HL-60 (cell line): Measurements from ENCODE around the gene MEGF10.
A peak's percentile ranks its signal among the peaks of the same experiment; 100 is the strongest.

ENCODE experiments used
- DNase-seq, 2 experiments: peaks; one replicate each; pipeline ENCODE4 v3.0.0-alpha.2; 2010 to 2020; ENCODE audit warnings: low read depth in 1 of 2, low spot score in 1 of 2
- H3K27ac ChIP-seq: fragments of 250-450 bp; sonication (Bioruptor Pico); replicated peaks from 2 replicates; pipeline ENCODE4 v1.5.1; 2020; ENCODE audit warnings: mild to moderate bottlenecking, moderate library complexity
- H3K27me3 ChIP-seq: fragments of 250-450 bp; sonication (Bioruptor Pico); 2 replicates; pipeline ENCODE4 v1.5.1; 2021; ENCODE audit warnings: mild to moderate bottlenecking, moderate library complexity; ENCODE audit not compliant: insufficient read depth, poor library complexity, severe bottlenecking
- H3K4me3 ChIP-seq: replicated peaks from 2 replicates; pipeline ENCODE4 v1.5.1; 2011; ENCODE audit warnings: mild to moderate bottlenecking, control low read depth, low read length; ENCODE audit not compliant: insufficient read depth
- CTCF ChIP-seq: IDR thresholded peaks from one replicate; pipeline ENCODE4 v1.5.1; 2011; ENCODE audit warnings: low read length, control low read depth, inconsistent platforms; ENCODE audit not compliant: insufficient read depth
- GABPA ChIP-seq: IDR thresholded peaks from 2 replicates; pipeline ENCODE4 v1.6.1; 2012; ENCODE audit warnings: low read depth
- POLR2AphosphoS5 ChIP-seq: IDR thresholded peaks from 2 replicates; pipeline ENCODE4 v1.6.1; 2012; ENCODE audit warnings: low read depth
- REST ChIP-seq: IDR thresholded peaks from 2 replicates; pipeline ENCODE4 v1.6.1; 2012; ENCODE audit warnings: low read depth; ENCODE audit not compliant: insufficient replicate concordance
- SPI1 ChIP-seq: IDR thresholded peaks from 2 replicates; pipeline ENCODE4 v1.6.1; 2012; ENCODE audit warnings: low read depth, mild to moderate bottlenecking, borderline replicate concordance

Gene MEGF10

GRCh38 chr5:127399068-127399467, 108.5 kb downstream of the MEGF10 start:
- Histone ChIP-seq H3K27me3 (no peaks in the 10 kb centered on the region), H3K4me3 (no peak overlapping the region), H3K27ac (no peak overlapping the region)
- TF ChIP-seq REST: no peak
- TF ChIP-seq SPI1: no peak
- TF ChIP-seq CTCF: no peak
- TF ChIP-seq GABPA: no peak
- TF ChIP-seq POLR2AphosphoS5: no peak
- DNase-seq: no peak

- Histone ChIP-seq H3K27ac (no peak overlapping the region), H3K27me3 (no peaks in the 10 kb centered on the region), H3K4me3 (no peak overlapping the region)
- no peak for DNase-seq
- TF ChIP-seq POLR2AphosphoS5: no peak
- TF ChIP-seq CTCF: no peak
Measured at GRCh38 chr5:127400539-127400938, 109.9 kb downstream of the MEGF10 start.

DNA sequence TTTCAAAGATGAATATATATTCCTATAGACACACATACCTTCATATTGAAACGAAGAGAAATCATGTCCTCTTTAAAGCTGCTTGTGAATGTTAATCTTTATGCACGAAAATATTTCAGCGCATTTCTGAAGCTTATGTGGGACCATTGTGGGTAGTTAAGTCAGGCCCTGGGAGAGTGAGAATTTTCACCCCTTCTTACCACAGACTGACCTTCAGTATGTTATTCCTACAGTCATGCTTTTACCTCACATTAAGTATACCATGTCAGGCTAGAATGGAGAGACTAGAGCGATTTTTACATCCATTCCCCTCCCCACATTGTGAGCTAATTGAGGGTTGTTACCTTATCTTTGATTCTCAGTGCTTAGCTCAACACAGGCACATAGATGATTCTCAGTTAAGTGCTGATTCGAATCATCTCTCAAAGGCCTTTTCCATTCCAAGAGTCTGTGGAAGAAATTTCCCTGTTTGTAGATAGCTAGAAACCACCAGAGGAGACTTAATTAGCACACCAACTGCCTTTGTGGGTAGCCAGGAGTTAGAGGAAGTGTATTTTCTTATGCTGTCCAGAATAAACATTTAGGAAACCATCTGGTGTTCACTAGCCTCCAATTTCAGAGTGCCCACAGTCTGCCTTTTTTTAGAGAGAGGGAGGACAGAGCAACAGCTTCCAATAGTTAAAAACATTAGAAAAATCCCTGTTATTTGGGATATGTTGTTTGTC, 110.5 kb downstream of the MEGF10 start:
- no peak overlapping the region for H3K27ac ChIP-seq
- no peak for TF ChIP-seq POLR2AphosphoS5
- TF ChIP-seq SPI1: peak; percentile 60; the same call in 1 of the 2 replicates
- no peak overlapping the region for H3K4me3 ChIP-seq
- DNase-seq: no peak
- no peaks in the 10 kb centered on the region for H3K27me3 ChIP-seq

GRCh38 chr5:127402361-127402760, 111.8 kb downstream of the MEGF10 start:
- TF ChIP-seq CTCF (no peak), SPI1 (no peak), REST (no peak), GABPA (no peak)
- Histone ChIP-seq H3K27me3 (no peaks in the 10 kb centered on the region), H3K4me3 (no peak overlapping the region), H3K27ac (no peak overlapping the region)
- no peak for DNase-seq
